CD4-positive, alpha-beta T cell treated with Interleukin-17A for 4 hours (primary cell): ENCODE measurements around the gene C4BPA.

Experiments used
- DNase-seq: peaks from one replicate; pipeline ENCODE4 v3.0.0-alpha.2; 2020; ENCODE audit warnings: mixed read lengths

Gene C4BPA

DNA sequence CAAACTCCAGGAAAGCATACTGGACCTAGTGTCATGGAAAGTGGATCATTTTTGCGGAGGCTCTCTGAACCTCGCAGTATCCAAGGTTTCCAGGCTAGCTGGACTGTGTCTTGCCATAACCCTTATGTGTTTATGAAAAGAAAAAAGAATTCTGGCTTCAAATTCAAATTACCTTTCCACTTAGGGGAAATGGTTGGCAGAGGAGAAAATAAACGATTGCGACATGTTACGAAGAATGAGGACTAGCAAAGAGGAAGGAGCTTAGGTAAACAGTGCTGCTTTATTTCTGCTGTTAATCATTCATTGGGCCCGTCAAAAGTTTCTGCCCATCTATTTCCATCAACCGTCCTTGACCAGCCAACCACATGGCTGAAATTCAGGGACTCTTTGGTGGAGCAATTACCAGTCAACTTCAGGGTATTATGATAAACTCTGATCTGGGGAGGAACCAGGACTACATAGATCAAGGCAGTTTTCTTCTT is at the start of gene C4BPA:
C4BPA (plus strand) TSS at position 342 of the 482 bp plus-strand sequence. CDS start 8,793 bp downstream, outside the sequence.
- DNase-seq = no peak

DNA sequence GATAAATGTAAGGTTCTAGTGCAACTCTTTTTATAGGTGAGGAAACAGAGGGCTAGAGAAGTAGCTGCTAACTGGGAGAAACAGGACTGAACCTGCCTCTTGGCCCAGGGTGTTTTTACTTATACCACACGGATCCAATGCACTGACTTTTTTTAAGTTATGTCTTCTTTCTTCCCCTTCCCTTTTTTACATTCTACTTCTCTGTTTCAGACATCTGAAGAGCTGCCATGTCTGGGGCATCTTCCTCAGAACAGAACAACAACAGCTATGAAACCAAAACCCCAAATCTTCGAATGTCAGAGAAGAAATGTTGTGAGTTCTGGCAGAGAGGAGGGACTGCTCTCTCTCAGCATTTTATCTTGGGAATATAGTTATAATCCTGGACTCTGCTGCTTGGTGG is 49.5 kb upstream of the C4BPA start:
- no peak for DNase-seq

DNA sequence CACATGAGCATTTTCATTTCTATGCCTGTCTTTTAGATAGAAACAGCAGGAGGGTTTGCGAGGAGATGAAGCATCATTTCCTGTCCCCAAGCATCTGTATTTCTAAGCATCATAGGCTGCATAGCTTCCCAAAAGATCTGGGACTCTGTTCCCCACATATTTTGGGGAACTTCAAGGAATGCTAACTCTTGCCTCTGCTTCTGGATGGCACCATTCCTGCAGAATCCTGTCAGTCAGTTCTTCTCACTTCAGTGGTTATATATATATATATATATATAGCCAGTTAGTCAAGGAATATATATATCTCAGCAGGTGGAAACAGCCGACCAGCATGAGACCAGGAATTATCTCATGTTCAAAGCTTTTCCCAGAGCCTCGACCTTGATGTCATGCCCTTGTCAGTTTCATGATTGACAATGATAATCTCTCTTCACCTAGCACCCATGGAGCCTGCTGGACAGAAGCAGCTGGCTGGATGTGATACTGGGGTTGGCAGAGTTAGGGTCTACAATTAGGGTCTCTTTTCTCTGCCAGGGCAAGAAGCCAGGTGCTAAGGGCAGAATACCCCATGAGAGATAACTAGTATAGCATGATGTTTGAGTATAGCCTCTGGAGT is 48.5 kb upstream of the C4BPA start:
- no peak for DNase-seq

DNA sequence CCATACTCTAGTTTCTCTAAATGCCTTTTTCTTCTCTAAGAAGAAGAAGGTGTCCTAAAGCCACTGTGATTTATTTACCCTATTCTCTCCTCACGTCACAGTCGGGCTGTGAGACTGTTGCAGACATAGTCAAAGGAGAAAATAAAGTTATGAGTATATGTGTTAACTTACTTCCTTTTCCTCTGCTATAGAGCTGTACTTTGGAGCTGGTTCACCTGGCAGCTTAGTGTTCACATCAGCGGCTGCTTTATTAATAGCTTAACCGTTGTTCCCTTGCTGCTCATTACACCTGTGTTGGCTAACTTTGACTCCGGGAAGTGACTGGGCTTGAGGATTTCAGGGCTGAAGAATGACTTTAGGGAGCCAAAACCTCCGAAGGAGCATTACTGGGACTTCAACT is 47.4 kb upstream of the C4BPA start:
- DNase-seq = no peak

DNA sequence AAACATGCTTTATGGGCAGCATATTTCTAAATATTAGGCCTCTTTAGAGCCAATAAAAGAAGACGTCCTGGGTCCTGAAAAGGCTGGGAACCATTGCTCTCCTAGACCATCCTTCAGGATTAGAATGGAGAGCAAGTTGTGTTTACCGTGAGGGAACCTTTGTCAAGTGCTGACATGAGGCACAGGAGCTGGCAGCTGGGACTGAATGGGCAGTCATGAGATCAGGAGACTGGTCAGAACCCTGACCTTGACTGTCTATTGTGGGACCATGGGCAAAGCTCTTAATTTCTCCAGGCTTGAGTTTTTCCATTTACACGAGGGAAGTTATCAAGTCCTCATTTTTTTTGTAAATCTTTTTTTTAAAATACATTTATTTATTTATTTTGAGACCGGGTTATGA is 45.8 kb upstream of the C4BPA start:
- DNase-seq = no peak

DNA sequence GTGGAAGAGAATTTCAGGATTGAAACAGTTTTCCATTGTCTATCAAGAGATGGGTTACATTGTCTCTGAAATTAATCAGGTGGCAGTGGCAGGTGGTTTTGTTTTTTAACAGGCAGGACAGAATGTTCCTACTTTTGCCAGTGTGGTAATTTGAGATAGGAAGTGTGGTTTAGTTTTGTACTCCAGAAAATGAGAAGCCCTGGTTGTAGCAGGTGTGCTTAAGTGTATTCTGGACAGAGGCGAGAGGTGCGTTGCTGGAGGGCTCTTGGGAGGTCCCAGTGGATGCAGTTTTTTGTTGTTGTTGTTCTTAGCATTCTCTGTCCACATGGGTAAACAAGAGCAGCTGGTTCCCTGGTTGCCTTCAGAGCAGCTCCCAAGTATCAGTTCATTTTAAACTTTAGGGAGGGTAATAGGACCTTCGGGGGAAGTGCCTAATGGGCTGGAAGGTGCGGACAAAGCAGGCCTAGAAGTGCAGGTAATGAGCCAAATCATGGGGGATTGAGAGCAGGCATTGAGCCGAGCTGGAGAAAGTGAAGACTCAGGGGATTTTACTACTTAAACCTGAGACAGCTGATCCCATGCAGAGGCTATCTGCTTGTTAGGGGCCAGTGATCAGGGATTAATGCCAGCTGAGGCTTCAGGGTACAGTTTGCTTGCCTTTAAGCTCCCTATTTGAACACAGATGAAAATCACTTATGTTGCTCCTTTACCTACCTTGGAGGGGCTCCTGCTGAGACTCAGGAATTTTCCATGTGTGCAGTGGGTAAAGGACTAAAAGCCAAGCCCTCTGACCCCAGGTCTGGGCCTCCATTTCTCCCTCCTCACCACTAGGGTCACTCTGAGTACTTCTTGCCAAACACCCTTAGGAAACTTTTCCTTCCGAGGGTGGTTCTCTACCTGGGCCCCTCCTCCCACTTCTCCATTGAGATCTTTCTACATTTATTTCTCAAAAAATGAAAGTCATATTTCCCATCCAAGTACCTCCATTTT is 44.9 kb upstream of the C4BPA start:
- no peak for DNase-seq

DNA sequence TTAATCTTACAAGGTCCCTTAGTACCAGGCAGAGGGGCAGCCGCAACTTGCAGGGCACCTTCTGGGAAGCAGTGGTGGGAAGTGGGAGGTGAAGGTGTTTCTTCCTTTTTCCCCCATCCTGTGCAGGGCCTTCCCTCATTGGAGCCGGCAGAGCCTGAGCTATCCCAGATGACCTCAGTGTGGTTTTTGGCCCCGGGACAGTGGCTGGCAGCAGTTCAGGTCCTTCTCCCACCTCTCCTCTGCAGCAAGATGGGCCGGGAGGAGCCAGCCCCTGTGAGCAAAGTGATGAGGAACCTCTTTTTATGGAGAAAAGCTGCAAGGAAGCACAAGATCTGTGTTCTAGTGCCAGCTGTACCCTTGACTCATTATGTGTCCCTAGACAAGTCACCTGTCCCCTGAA is 44.2 kb upstream of the C4BPA start:
- no peak for DNase-seq

DNA sequence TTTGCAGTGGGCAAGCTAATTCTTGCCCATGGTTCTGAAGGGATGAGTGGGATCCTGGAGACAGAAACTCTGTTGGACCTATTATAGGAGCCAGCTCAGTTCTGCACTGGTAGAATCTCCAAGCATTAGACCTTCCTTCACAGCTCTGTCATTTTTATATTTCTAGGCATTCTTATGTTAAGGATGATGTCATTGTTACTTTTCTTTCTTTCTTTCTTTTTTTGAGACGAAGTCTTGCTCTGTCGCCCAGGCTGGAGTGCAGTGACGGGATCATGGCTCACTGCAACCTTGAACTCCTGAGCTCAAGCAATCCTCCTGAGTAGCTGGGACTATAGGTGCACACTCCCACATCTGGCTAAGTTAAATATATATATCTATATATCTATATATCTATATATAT is 43.4 kb upstream of the C4BPA start:
- DNase-seq = no peak

DNA sequence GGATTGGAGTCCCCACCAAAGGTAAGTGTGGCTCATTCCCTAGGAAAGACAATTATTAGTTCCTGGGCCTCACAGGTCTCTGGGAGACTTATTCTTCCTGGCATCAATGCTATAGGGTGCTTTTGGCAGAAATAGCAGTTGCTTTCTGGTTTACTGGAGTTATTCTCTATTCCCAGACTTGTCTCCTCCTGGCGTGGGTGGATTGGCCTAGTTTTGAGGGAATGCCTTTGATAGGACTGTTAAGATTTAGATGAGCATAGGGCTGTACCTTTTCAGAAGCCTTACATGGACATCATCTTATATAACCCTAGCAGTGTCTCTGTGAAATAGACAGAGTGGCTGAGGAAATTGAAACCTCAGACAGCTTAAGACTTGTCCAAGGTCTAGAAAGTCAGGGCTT is 42.0 kb upstream of the C4BPA start:
- no peak for DNase-seq

DNA sequence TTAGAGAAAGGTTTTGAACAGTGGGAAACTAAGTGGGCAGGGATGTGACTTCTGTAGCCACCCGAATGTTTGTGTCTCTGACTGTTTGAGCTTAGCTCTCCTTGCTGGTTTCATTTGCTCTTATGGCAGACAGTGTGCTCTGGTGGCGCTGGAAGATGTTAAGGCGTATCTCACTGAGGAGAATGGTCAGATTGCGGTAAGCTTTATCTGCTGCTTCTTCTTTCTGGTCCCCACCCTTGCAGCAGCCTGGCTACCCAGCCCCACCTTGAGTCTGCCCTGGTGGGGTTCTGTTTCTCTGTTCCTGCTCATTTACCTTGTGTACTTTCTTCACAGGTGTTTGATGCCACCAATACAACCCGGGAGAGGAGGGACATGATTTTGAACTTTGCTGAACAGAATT is 41.0 kb upstream of the C4BPA start:
- no peak for DNase-seq

DNA sequence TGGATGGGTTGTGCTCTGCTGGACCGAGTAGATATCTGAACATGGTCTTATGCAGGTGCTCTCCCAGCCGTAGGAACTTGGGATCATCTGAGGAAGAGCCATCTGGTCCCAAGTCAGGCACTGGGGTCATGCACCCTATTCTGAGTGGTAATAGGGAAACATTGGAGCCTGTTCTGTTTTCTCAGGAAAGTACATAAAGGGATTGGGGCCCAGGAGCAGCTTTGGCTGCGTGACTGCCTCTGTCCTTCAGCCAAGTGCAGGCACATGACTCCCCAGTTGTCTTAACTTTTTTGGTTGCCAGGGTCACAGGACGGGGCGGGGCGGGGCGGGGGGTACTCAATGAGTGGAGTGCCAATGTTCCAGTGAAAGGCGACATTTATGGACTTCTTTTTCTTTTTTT is 39.5 kb upstream of the C4BPA start:
- DNase-seq = no peak

DNA sequence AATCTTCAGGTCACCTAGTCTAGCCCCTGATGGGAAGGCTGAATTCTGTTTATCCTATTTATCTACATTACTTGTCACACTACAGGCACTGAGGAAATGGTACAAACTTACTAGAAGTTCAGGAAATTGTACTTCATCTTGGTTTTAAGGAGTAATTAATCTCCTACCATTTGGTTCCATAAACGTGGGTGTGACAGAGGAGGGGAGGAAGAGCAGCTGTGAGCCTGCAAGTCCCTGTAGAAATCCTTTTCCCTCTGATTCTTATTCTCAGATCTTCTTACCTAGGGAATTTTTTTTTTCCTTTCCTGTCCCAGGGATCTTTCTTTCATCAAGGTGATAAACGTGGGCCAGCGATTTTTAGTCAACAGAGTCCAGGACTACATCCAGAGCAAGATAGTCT is 36.8 kb upstream of the C4BPA start:
- no peak for DNase-seq

DNA sequence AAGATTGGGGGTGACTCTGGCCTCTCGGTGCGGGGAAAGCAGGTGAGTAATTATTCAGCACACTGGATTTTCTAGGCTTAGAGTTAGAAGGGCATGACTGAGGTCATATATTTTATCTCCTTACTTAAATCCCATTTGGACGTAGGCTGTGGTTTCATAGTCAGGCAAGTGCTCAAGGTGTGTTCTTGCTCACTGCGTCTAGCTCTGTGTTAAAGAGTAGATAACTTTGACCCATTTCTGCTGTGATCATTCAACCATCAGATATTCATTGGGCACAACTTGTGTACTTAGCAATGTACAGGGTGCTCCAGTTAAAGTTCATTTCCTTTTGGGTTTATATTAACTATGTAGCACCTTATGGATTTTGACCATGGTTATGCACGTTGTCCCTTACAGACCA is 36.4 kb upstream of the C4BPA start:
- DNase-seq = no peak

DNA sequence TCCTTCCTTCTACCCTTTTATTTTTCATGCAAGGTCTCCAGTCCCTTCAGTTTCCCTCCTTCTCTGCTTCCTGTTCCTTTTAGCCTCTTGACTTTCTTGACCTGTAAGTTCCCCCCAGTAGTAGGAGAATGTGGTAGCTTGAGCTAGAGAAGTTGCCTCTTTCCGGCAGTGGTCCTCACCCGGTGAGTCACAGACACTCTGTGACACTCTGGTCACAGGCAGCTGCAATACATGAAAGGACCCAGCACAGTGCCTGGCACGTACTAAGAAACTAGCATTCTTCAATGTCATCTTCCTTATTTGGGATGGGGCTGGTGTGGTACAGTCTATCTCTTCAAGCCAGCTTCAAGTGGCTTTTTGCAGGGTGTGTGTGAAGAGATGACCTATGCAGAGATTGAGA is 35.0 kb upstream of the C4BPA start:
- peak; percentile 21 for DNase-seq

DNA sequence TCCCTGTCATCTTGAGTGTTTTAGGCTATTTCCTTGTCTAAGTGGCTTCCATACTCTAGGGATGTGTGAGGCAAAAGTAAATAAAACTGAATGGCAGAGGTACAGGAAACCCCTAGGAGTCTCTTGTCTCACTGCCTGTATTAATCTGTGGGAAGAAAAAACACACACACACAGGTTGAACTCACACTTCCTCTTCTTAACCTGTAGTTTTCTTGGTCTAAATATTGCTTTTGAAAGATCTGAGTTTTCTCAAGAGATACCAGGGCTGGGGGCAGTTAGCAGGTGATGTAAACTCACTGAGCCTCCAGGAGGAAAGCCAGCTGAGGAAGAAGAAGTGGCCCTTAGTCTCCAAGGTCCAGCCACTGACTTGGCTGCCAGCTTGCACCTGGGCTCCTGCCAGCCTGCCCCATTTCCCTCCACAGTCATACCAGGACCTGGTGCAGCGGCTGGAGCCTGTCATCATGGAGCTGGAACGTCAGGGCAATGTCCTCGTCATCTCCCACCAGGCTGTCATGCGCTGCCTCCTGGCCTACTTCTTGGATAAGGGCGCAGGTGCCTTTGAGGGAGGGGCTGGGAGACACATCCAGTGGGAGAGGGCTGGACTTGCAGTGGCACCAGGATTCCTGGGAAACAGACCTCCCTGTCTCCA is 34.1 kb upstream of the C4BPA start:
- DNase-seq = no peak

DNA sequence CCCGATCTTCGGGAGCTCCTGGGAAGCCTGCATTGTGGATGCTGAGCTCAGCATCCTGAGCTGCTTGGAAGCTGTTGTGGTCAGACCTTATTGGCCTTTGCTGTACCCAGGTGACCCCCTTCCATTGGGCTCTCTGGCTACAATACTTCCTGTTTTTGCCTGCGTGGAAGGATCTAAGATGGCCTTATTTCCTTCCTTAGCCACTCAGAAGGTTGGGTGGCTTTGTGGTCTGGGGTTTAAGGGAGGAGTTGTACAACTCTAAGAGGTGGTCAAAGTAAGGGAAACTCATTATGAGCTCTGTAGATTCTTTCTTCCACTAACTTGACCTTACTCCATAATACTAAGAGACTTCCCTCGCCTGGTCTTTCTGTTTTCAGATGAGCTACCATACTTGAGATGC is 33.2 kb upstream of the C4BPA start:
- DNase-seq = no peak

DNA sequence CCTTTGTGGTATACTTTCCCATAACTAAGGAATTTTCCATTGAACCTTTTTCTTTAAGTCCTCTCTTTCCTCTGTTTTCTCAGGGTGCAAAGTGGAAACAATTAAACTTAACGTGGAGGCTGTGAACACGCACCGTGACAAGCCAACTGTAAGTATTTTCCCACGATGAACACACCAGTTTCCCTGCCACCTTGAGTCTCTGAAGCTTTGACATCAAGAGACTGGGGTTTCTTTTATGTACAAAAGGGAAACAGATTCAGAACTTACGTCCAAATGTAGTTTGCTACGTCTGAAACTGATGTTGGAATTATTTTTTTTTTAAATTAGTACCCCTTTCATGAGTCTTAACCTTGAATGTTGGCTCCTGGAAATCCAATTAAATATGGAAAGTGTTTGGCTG is 32.6 kb upstream of the C4BPA start:
- peak; percentile 23 for DNase-seq

DNA sequence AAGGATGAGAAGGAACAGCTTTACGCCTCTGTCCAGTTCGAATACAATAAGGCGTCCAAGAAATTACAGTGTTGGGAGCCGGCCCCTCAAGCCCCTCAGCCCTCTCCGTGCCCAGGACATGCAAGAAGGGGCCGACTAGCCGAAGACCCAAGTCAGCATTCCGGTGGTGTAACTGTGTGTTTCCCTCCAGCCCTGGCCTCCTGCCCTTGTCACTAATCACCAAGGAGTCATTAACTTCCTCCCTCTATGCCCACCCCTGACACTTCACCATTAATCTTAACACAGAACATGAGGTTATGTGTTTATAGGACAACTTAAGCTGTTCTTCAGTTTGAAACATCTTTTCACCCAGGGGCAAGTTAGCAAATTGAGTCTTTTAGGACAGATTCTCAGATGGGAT is 31.8 kb upstream of the C4BPA start:
- no peak for DNase-seq

DNA sequence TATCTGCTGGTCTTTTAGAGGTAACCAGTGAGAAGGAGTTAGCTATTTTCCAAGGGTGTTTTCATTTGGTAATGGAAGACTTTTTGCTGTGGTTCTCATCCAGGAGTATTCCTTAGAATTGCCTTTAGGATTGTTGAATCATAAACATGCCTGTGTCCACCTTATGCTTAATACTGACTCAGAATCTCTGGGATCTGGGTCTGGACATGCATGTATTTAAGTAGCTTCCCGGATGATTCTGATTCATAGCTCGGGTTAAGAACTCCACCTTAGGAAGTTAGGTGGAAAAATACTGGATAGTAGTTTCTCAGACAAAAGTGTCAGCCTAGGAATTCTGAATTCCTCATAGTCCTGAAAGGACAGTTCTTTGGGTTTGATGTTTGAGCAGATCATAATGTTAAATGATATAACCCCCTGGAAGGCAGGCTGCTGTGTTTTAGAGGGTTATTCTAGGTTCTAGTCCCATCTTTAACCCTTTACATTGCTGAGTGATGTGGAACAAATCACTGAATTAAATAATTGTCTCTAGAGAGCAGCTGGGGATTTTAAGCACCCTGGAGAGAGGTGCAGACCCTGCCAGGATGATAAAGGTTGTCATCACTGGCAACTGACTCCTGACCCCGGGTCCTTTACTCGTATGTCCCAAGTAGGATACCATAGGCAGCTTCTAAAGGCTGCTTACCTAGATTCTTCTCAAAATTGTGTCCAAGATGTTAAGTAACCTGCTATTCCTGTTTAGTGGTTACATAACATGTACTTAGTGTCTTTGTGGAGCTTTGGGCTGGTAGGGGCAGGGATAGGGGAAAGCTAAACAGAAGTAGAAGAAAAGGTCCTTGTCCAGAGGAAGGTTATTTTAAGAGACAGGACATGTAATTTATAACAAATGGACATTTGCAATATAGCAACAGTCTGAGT is 29.9 kb upstream of the C4BPA start:
- DNase-seq = no peak

DNA sequence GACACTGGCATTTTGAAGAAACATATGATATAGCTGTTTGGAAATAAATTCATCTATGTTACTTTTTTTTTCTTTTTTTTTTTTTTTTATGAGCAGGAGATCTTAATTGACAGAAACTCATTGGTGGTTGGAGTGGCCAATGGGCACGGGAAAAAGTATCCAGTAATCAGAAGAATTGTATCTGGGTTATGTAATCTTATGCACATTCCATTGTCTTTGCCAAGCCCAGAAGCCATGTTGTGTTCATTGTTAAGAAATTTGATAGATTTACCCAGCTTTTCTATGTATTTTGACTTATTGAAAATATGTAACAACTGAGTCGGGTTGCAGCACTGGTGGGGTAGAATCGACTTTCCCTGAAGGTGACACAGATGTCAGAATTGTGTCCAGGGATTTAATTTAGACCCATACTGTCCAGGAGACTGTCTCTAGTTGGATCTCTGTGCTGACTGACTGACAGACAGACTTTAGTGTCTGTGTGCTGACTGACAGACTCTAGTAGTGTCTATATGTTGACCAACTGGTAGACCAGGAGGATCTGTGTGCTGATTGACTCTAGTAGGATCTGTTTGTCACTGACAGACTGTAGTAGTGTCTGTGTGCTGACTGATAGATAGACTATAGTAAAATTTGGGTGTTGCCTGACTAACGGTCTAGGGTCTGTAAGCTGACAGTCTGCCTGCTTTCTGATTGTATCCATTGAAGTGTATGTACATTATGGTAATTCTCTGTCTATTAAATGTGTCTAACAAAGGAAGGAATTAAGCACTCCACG is 27.7 kb upstream of the C4BPA start:
- no peak for DNase-seq

DNA sequence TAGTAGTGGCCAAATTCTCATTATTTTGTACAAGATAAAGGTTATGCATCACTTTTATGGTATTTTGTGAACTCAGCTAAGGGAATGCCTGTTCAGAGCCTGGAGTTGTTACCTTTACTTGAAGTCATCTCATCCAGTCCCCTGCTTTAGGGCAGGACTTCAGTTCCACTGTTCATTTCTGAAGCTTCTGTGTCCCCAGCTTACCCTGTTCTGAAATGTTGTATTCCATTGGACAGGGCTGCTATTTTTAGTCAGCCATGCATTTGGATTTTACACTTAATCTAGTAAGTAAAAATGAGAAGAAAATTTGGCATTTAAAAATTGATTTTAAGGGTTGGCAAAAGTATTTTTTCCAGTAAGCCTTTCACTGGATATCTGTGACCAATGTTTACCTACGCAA is 27.0 kb upstream of the C4BPA start:
- no peak for DNase-seq
